CD4-positive, alpha-beta memory T cell (primary cell): ENCODE measurements around the gene ORC2. TPM values are rescaled to one million over a fixed set of nuclear protein-coding genes. Genes with fewer than 3 reads are reported as not detected.

ENCODE experiments used
- CTCF ChIA-PET: fragments of 350-600 bp; sonication (Branson Sonifier 250); formaldehyde crosslinking; loops from one replicate; lab custom pipeline; 2021; ENCODE audit warnings: inconsistent platforms; ENCODE audit not compliant: partially characterized antibody; lab: Charles Lee
- POLR2A ChIA-PET: fragments of 350-600 bp; sonication (Branson Sonifier 250); formaldehyde crosslinking; loops from one replicate; lab custom pipeline; 2021; ENCODE audit not compliant: partially characterized antibody; lab: Charles Lee
- DNase-seq, 5 donors: peaks; one replicate each; pipeline versions ENCODE4 v3.0.0 to v3.0.0-alpha.2; 2020 to 2022; ENCODE audit warnings: mixed read lengths in 1 of 5
- H3K27ac ChIP-seq: one replicate; pipeline ENCODE4 v1.7.0; 2013; ENCODE audit warnings: low read depth, low read length
- H3K27me3 ChIP-seq: 2 replicates; pipeline ENCODE4 v1.7.0; 2013; ENCODE audit warnings: mild to moderate bottlenecking, low read length, moderate library complexity; ENCODE audit not compliant: insufficient read depth
- H3K36me3 ChIP-seq: 2 replicates; pipeline ENCODE4 v1.7.0; 2013; ENCODE audit warnings: mild to moderate bottlenecking, low read length, moderate library complexity; ENCODE audit not compliant: insufficient read depth
- H3K4me1 ChIP-seq: 2 replicates; pipeline ENCODE4 v1.7.0; 2013; ENCODE audit warnings: mild to moderate bottlenecking, low read length, moderate library complexity; ENCODE audit not compliant: insufficient read depth
- H3K4me3 ChIP-seq, 2 donors: one replicate each; pipeline ENCODE4 v1.7.0; 2013; ENCODE audit warnings: low read length in 2 of 2, mild to moderate bottlenecking in 1 of 2
- H3K9me3 ChIP-seq, 2 donors: one replicate each; pipeline ENCODE4 v1.7.0; 2013; ENCODE audit warnings: low read length in 2 of 2, control low read depth in 1 of 2; ENCODE audit not compliant: control insufficient read depth in 1 of 2
- H3K27ac Mint-ChIP-seq, 7 donors: one replicate each; pipeline ENCODE4 v1.8.0; 2020 to 2021; ENCODE audit warnings: mixed read lengths in 7 of 7, mild to moderate bottlenecking in 6 of 7, inconsistent platforms in 3 of 7, moderate library complexity in 3 of 7
- H3K27me3 Mint-ChIP-seq, 2 donors: one replicate each; pipeline ENCODE4 v1.8.0; 2020 to 2021; ENCODE audit warnings: mixed read lengths in 2 of 2
- H3K36me3 Mint-ChIP-seq, 2 donors: one replicate each; pipeline ENCODE4 v1.8.0; 2020 to 2021; ENCODE audit warnings: mixed read lengths in 2 of 2, inconsistent platforms in 1 of 2, mild to moderate bottlenecking in 1 of 2
- H3K4me1 Mint-ChIP-seq, 4 donors: one replicate each; pipeline ENCODE4 v1.8.0; 2020 to 2021; ENCODE audit warnings: mixed read lengths in 4 of 4, mild to moderate bottlenecking in 1 of 4
- H3K4me3 Mint-ChIP-seq, 8 donors: one replicate each; pipeline ENCODE4 v1.8.0; 2020 to 2021; ENCODE audit warnings: mixed read lengths in 8 of 8, mild to moderate bottlenecking in 7 of 8, moderate library complexity in 6 of 8, inconsistent platforms in 3 of 8
- H3K9me3 Mint-ChIP-seq, 8 donors: one replicate each; pipeline ENCODE4 v1.8.0; 2020 to 2021; ENCODE audit warnings: mixed read lengths in 8 of 8, mild to moderate bottlenecking in 5 of 8, inconsistent platforms in 3 of 8, moderate library complexity in 1 of 8
- intact Hi-C: fragments of 100-400 bp; cut with micrococcal nuclease; formaldehyde crosslinking; loops from one replicate; pipeline ENCODE4 v1.15.1; 2023
- polyA plus RNA-seq, 2 donors: library from polyadenylated mRNA; unstranded; fragments of 300-500 nt; fragmentation: Illumina TruSeq; gene quantifications; one replicate each; pipeline ENCODE4 v1.2.3, GENCODE V29; 2021
- total RNA-seq, 2 experiments: library from RNA; stranded (reverse); gene quantifications; one replicate each; pipeline ENCODE4 v1.2.3, GENCODE V29; 2021

The ORC2 gene
- total and polyA plus RNA-seq, 4 experiments from 2014 or later, result 9.1 to 76.4 (median 42.9) TPM

- H3K27ac ChIP-seq, result no peak overlapping the region
- POLR2A ChIA-PET, result no interaction called here
- peaks cover 57% of the 10 kb centered on the region for H3K36me3 ChIP-seq
- no peak overlapping the region for H3K4me3 ChIP-seq
- H3K27me3 ChIP-seq, result no peaks in the 10 kb centered on the region
- no peaks in the 10 kb centered on the region for H3K9me3 ChIP-seq
- no peak for DNase-seq
- Mint-ChIP-seq H3K27ac (peak overlapping the region in 1 of 7 donors; percentile 72), H3K4me1 (no peaks in the 10 kb centered on the region), H3K36me3 (peaks cover 35 to 54% of the 10 kb centered on the region in 2 donors), H3K4me3 (no peak overlapping the region), H3K9me3 (no peaks in the 10 kb centered on the region), H3K27me3 (no peaks in the 10 kb centered on the region)
- CTCF ChIA-PET, result interaction anchor here (1.4 to 1.7 kb wide), 2 partner anchors 157 to 269 kb away, joined by 3 to 4 read pairs; partner anchors contain the start of gene CASP10
- H3K4me1 ChIP-seq, result no peaks in the 10 kb centered on the region
- intact Hi-C loops, result no loop called here
Measured at GRCh38 chr2:200913654-200914053, 49.8 kb downstream of the ORC2 start.

- intact Hi-C loops, result loop anchor here (10.0 kb wide), 1 partner anchor 1265 kb away; no protein-coding TSS in a partner anchor
Measured at GRCh38 chr2:200909958-200910357, 53.5 kb downstream of the ORC2 start.

GRCh38 chr2:200905618-200906296, 57.7 kb downstream of the ORC2 start:
- Histone ChIP-seq H3K27ac (no peak overlapping the region), H3K27me3 (no peaks in the 10 kb centered on the region), H3K4me1 (no peaks in the 10 kb centered on the region), H3K4me3 (no peak overlapping the region), H3K9me3 (no peaks in the 10 kb centered on the region), H3K36me3 (peaks cover 28% of the 10 kb centered on the region)
- peak in 4 of 5 donors; percentile 13 to 35 (median 28) for DNase-seq
- ChIA-PET CTCF (interaction anchor here (0.7 to 7.7 kb wide), 20 partner anchors 9 to 327 kb away, joined by 3 to 115 read pairs (median 4); partner anchors contain the start of genes CASP10, HYCC2, NIF3L1 and PPIL3), POLR2A (interaction anchor here (0.8 to 3.0 kb wide), 6 partner anchors 16 to 326 kb away, joined by 3 to 17 read pairs (median 6); partner anchors contain the start of genes CLK1, NIF3L1 and PPIL3)
- intact Hi-C loops, result loop anchor here (1.0 to 10.0 kb wide), 4 partner anchors 164 to 1269 kb away; no protein-coding TSS in a partner anchor
- Mint-ChIP-seq H3K4me3 (no peak overlapping the region), H3K36me3 (peaks cover 28 to 51% of the 10 kb centered on the region in 2 donors), H3K27ac (peak overlapping the region in 3 of 7 donors; percentile 44 to 55 (median 46)), H3K9me3 (no peaks in the 10 kb centered on the region), H3K27me3 (no peaks in the 10 kb centered on the region), H3K4me1 (peaks cover 6 to 7% (median 6%) of the 10 kb centered on the region in 4 donors)

More at GRCh38 chr2:200909958-200910357, 53.5 kb downstream of the ORC2 start:
- Mint-ChIP-seq H3K27ac (no peak overlapping the region), H3K4me3 (no peak overlapping the region), H3K36me3 (peaks cover 29 to 50% of the 10 kb centered on the region in 2 donors), H3K4me1 (peaks cover 0 to 3% (median under 1%) of the 10 kb centered on the region in 4 donors), H3K27me3 (no peaks in the 10 kb centered on the region), H3K9me3 (no peaks in the 10 kb centered on the region)
- ChIA-PET CTCF (interaction anchor here (0.7 to 1.3 kb wide), 3 partner anchors 97 to 208 kb away, joined by 3 read pairs; no protein-coding TSS in a partner anchor), POLR2A (no interaction called here)
- DNase-seq, result no peak
- H3K4me3 ChIP-seq, result no peak overlapping the region
- H3K9me3 ChIP-seq, result no peaks in the 10 kb centered on the region
- H3K4me1 ChIP-seq, result no peaks in the 10 kb centered on the region
- H3K27me3 ChIP-seq, result no peaks in the 10 kb centered on the region
- H3K27ac ChIP-seq, result no peak overlapping the region
- peaks cover 45% of the 10 kb centered on the region for H3K36me3 ChIP-seq

GRCh38 chr2:200901459-200902072, 61.9 kb downstream of the ORC2 start:
- no peaks in the 10 kb centered on the region for H3K9me3 ChIP-seq
- DNase-seq, result peak; percentile 76 to 83 (median 79)
- peak overlapping the region; percentile 1 for H3K27ac ChIP-seq
- H3K4me1 Mint-ChIP-seq, result peaks cover 6 to 7% (median 6%) of the 10 kb centered on the region in 4 donors
- POLR2A ChIA-PET, result interaction anchor here (0.6 to 1.8 kb wide), 8 partner anchors 9 to 330 kb away, joined by 3 to 15 read pairs (median 3); partner anchors contain the start of genes CASP10, CLK1, NIF3L1 and PPIL3
- H3K27me3 ChIP-seq, result no peaks in the 10 kb centered on the region
- H3K36me3 Mint-ChIP-seq, result peaks cover 49 to 66% of the 10 kb centered on the region in 2 donors
- no peaks in the 10 kb centered on the region for H3K9me3 Mint-ChIP-seq
- intact Hi-C loops, result loop anchor here (1.0 to 10.0 kb wide), 8 partner anchors 12 to 1273 kb away; partner anchors contain the start of genes NIF3L1 and PPIL3
- H3K27ac Mint-ChIP-seq, result peak overlapping the region; percentile 10 to 81 (median 65)
- H3K36me3 ChIP-seq, result peaks cover 45% of the 10 kb centered on the region
- H3K4me1 ChIP-seq, result no peaks in the 10 kb centered on the region
- no peak overlapping the region for H3K4me3 ChIP-seq
- CTCF ChIA-PET, result interaction anchor here (0.6 to 7.7 kb wide), 23 partner anchors 9 to 461 kb away, joined by 3 to 115 read pairs (median 3); partner anchors contain the start of genes CASP10, CFLAR, CLK1 and HYCC2
- H3K4me3 Mint-ChIP-seq, result no peak overlapping the region
- H3K27me3 Mint-ChIP-seq, result no peaks in the 10 kb centered on the region

GRCh38 chr2:200899482-200899881, 64.0 kb downstream of the ORC2 start:
- intact Hi-C loops, result no loop called here
- no peaks in the 10 kb centered on the region for H3K9me3 ChIP-seq
- H3K4me1 Mint-ChIP-seq, result peaks cover 4 to 6% (median 5%) of the 10 kb centered on the region in 4 donors
- no peak overlapping the region for H3K4me3 ChIP-seq
- H3K27ac Mint-ChIP-seq, result peak overlapping the region in 1 of 7 donors; percentile 63
- ChIA-PET CTCF (interaction anchor here (0.7 to 1.1 kb wide), 2 partner anchors 171 to 187 kb away, joined by 3 read pairs; no protein-coding TSS in a partner anchor), POLR2A (interaction anchor here (0.5 to 1.6 kb wide), 2 partner anchors 10 to 41 kb away, joined by 4 to 5 read pairs; no protein-coding TSS in a partner anchor)
- DNase-seq, result no peak
- no peak overlapping the region for H3K4me3 Mint-ChIP-seq
- H3K4me1 ChIP-seq, result no peaks in the 10 kb centered on the region
- H3K9me3 Mint-ChIP-seq, result no peaks in the 10 kb centered on the region
- H3K36me3 ChIP-seq, result peaks cover 51% of the 10 kb centered on the region
- H3K36me3 Mint-ChIP-seq, result peaks cover 57 to 75% of the 10 kb centered on the region in 2 donors
- H3K27me3 Mint-ChIP-seq, result no peaks in the 10 kb centered on the region
- no peak overlapping the region for H3K27ac ChIP-seq
- no peaks in the 10 kb centered on the region for H3K27me3 ChIP-seq

GRCh38 chr2:200888704-200889625, 74.5 kb downstream of the ORC2 start, which contains the start of the genes NIF3L1 and PPIL3:
Gene NIF3L1 (plus strand): TSS chr2:200889371. CDS start chr2:200891944, 2,573 bp downstream.
Gene PPIL3 (minus strand): TSS chr2:200889077. CDS start chr2:200887615, 1,462 bp downstream.
- peak within 1 kb of the TSS; percentile 85 for H3K27ac ChIP-seq
- H3K36me3 ChIP-seq, result peaks cover 3% of the 10 kb centered on the region
- Mint-ChIP-seq H3K4me1 (peaks cover 30 to 57% (median 45%) of the 10 kb centered on the region in 4 donors), H3K36me3 (peaks cover 18 to 45% of the 10 kb centered on the region in 2 donors), H3K27ac (peak within 1 kb of the TSS; percentile 98 to 100 (median 99)), H3K4me3 (peak within 1 kb of the TSS; percentile 90 to 98 (median 96)), H3K9me3 (no peaks in the 10 kb centered on the region), H3K27me3 (no peaks in the 10 kb centered on the region)
- H3K9me3 ChIP-seq, result no peaks in the 10 kb centered on the region
- intact Hi-C loops, result loop anchor here (1.0 kb wide), 8 partner anchors 12 to 934 kb away; partner anchors contain the start of genes BZW1, CFLAR, CLK1 and HYCC2
- ChIA-PET POLR2A (interaction anchor here (0.6 to 5.7 kb wide), 37 partner anchors 9 to 1383 kb away, joined by 3 to 285 read pairs (median 5); partner anchors contain the start of genes ALS2, BZW1, CASP10 and CASP8), CTCF (interaction anchor here (0.8 to 2.0 kb wide), 11 partner anchors 12 to 343 kb away, joined by 3 to 9 read pairs (median 4); partner anchors contain the start of genes CASP10, CLK1 and ORC2)
- H3K4me3 ChIP-seq, result peak within 1 kb of the TSS; percentile 91 to 92
- H3K27me3 ChIP-seq, result no peaks in the 10 kb centered on the region
- peak; percentile 96 to 98 (median 96) for DNase-seq
- peaks cover 31% of the 10 kb centered on the region for H3K4me1 ChIP-seq
